HG03135 (cell line): Measurements from ENCODE around the gene DPP10.

Experiments
- ATAC-seq: cut with Tn5 transposase; IDR thresholded peaks from one replicate; pipeline ENCODE4 v1.9.1; 2021; ENCODE audit warnings: mild to moderate bottlenecking, moderate library complexity; ENCODE audit not compliant: unreplicated experiment

DPP10 gene

GRCh38 chr2:115201386-115201785 is 758.9 kb downstream of the DPP10 start:
- no peak for ATAC-seq

DNA sequence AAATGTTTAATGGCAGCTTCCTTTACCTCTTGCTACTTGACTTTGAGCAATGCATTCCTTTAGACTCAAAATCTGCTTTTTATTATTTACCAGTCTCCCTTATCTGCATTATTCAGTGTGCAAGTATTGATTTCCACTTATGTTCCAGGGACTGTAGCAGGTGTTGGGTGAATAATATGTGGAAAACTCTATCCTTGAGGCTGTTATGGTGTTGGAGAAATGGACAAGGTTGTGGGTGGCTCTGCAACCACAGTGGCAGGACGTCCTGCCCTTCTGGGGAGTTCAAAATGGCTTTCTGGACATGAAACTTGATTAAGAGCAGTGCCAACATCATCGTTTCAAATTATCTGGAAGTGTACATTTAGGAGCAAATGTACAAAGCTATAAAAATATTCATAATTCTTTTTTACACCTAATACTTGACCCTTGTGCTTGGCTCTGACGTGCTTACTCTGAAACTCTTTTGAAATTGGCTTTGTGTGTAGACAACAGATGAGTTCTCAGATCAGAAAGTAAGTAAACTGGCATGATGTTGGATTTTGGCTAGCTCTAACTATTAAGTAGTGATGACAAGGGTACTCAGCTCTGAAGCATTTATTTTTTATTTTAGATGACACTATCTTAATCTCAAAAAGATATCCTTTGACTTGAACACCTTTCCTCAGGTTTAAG is 766.2 kb downstream of the DPP10 start:
- no peak for ATAC-seq

- ATAC-seq = no peak
These were observed 771.6 kb downstream of the DPP10 start for GRCh38 chr2:115214050-115214449.

DNA sequence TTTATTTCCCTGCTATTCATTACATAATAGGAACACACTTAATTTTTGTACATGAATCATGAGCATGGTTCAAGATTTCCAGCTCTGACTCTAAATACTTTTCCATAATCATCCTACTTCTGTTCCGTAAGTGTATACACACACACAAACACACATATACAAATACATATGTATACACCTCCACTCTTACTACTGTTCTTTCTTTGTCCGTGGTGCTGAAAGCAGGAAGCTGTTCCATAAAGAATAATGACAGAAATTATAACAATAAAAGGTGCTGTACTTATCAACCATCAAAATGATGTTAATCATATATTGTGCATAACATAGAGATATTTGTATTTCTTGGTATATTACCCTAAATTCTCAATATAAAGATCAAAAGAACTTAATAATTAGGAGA is 776.9 kb downstream of the DPP10 start:
- no peak for ATAC-seq

- ATAC-seq = no peak
These were observed 791.7 kb downstream of the DPP10 start for GRCh38 chr2:115234186-115234585.

- ATAC-seq = no peak
These were observed 792.3 kb downstream of the DPP10 start for GRCh38 chr2:115234737-115235136.

DNA sequence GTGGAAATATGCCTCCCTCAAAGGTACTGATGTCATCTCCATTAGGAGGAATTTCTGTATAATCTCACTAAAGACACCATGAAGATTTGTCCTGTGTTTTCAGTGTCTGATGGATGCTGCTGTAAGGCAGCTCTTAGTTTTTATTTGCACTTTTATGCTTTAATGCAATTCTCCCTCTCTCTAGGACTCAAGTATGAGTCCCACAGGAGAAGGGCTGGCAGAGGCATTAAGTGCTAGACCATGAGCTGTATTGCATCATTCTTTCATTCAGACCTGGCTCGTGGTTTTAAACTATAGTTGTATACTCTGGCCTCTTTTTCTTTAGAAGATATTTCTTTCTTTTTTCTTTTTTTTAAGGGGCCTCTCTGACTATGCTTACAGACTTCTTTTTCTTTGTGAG is 805.6 kb downstream of the DPP10 start:
- no peak for ATAC-seq

DNA sequence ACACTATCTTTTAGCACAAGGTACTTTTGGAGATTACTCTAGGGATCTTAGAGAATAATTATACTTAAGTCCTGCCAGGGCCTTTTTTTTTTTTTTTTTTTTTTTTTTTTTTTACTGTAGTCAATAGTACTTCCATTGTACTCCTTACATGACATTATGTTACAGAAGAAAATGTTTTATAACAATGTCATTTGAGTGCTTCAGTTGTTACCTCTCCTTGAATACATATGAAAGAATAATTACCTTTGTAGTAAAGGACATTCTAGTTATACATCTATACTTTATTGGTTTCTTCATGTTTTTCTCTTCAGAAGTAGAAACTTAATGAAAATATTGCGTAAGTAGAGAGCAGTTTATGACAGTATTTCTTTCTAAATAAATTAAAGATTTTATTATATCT is 834.9 kb downstream of the DPP10 start:
- ATAC-seq = no peak

DNA sequence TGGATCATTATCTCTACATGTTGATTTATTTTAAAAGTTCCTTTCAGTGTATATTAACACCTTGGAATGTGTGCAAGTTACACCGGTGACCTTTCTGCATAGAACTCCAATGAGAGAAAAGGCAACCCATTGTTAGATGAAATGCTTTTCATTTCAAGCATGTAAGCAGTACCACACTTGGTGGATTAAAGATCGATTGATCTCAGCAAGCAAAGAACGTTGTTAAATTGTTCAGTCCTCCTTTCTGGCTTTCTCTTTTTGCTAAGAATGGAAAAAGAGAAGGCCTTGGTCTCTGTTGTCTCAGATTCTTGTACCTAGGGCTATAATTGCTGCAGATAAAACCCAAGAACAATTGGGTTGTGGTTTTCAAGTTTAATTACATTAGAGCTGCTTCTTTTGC is 843.0 kb downstream of the DPP10 start:
- no peak for ATAC-seq

DNA sequence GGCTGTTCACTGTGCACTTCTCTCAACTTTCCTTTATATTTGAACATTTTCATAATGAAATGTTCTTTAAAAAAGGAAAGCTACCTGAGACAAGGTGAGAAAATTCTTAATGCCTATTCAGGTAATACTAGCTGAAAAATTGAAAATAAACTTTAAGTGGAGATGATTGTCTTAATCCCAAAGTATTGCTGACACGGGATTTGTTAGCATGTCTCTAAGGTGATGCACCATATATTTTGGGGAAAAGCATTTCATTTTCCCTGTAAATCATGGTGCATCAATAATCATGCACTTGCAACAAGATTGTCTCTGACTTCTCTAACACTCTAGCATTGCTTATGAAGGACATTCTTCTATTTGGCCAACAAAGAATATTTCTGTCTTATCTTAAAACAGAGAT is 848.0 kb downstream of the DPP10 start:
- ATAC-seq = no peak

DNA sequence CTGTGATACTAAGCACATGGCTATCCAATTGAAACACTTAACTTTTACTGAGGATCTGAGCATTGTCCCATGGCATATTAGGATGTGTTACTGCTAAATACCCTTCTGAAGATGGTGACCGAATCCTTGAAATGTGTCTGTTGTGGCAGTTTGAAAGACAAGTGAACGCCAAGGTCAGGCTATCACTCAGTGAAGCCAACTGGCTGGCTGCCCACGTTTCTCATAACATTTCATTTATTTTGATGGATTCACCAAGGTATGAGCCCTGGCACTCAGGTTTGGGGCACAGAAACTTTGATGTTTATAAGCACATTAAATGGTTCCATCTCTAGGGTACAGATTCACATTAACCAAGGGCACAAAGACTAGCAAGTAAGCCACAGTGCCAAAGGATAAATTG is 850.3 kb downstream of the DPP10 start:
- ATAC-seq = no peak

- ATAC-seq = no peak
These were observed 852.6 kb downstream of the DPP10 start for GRCh38 chr2:115294999-115295398.

DNA sequence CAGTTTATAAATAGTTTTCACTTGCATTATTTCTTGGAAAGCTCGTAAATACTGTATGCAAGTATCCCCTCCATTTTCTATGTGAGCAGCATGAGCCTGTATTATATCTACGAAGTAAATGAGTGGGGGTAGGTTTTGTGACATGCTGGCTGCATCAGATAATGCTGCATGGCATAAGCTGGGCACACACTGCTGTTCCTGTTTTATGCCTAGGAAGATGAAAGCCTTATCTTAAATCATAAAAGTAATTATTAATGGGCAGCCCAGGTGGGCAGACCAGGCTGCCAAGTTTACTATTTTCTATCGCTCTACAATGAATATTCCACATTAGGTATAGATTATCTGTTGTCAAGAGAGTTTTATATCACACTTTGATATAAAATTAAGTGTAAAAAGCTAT is 854.6 kb downstream of the DPP10 start:
- no peak for ATAC-seq

DNA sequence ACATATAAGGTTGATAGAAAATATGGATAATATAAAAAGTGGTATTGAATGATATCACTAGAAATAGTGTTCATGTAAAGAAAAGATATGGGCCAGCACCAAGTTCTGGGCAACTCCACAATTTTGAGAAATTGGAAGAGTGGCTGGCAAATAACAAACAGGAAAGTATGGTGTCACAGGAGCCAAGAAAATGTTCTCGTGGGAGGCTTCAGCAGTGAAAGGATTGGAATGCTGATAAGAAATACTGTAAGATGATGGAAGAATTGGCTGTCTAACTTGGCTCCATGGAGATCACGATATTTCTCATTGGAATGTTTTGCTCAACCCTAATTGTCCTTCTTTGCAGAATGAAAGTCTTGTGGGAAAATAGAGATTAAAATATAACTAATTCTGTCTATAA is 856.8 kb downstream of the DPP10 start:
- ATAC-seq = no peak

DNA sequence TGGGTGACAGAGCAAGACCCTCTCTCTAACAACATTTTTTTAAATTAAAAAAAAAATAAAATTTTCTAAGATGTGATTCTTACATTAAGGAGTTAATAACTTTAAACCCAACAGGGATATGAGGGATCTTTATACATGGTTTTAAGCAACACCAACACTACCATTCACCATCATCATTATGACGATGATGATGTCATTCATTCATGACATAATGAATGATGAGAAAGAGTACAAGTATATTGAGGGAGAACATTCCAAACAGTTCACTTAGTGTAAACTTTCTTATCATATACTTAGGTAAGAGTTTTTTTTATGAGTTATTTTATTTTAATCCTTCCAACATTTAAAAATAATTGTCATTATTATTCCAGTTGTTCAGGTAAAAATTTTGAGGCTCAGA is 863.3 kb downstream of the DPP10 start:
- ATAC-seq = no peak

GRCh38 chr2:115314119-115314518 is 871.7 kb downstream of the DPP10 start:
- ATAC-seq = no peak

- no peak for ATAC-seq
These were observed 884.6 kb downstream of the DPP10 start for GRCh38 chr2:115327061-115327460.

GRCh38 chr2:115359550-115359949 is 917.1 kb downstream of the DPP10 start:
- no peak for ATAC-seq

GRCh38 chr2:115364093-115364492 is 921.7 kb downstream of the DPP10 start:
- no peak for ATAC-seq

DNA sequence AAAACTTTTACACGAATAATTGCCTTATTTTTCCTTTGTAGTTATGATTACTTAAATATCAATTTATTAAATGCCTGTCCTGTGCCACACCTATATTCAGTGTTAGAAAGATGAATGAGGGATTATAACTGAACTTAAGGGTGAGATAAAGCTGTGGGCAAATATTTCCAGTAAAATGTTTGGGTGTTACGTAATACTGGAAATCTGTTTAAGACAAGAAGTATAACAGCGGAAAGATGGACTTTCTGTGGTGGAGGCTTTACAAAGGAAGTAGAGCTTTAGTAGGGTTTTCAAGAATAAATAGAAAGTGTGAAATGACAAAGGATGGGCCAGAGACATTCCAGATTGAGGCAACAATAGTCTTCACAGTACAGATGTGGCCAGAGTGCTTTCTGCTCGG is 927.0 kb downstream of the DPP10 start:
- ATAC-seq = no peak

- no peak for ATAC-seq
These were observed 932.5 kb downstream of the DPP10 start for GRCh38 chr2:115374981-115375380.

GRCh38 chr2:115384399-115384798 is 942.0 kb downstream of the DPP10 start:
- no peak for ATAC-seq

DNA sequence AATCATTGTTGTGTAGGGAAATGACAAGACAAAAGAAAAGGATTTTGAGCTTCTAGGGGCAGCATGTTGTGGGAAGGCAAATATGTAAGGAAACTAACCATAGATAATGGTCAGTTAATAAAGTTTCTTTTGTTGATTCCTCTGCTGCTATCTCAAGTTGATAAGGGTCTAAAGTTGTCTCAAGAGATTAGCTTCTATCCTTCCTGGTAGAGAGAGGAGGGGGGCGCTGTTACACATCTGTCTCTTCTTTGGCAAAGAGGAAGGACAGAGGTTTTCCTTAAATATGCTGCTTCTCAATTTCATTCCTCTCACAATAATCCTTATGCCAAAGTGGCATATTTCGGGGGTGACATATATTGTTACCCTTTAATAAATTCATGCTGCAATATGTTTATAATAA is 944.0 kb downstream of the DPP10 start:
- ATAC-seq = no peak
